HepG2 (cell line): Measurements from ENCODE around the gene CAPN15. TPM values are rescaled to one million over a fixed set of nuclear protein-coding genes. Genes with fewer than 3 reads are reported as not detected.

Source experiments
- AHR ChIP-seq: IDR thresholded peaks from 2 replicates; pipeline ENCODE4 v1.6.1; 2018; ENCODE audit warnings: missing genetic modification reagents, missing compliant biosample characterization
- ATF5 ChIP-seq: sonication (generic); formaldehyde crosslinking; IDR thresholded peaks from 2 replicates; pipeline ENCODE4 v1.4.0; 2020; ENCODE audit warnings: mild to moderate bottlenecking, low read depth, missing genetic modification reagents
- HDAC1 ChIP-seq: sonication (generic); formaldehyde crosslinking; IDR thresholded peaks from 2 replicates; pipeline ENCODE4 v1.5.1; 2020; ENCODE audit warnings: mild to moderate bottlenecking, missing genetic modification reagents
- ISX ChIP-seq: sonication (generic); formaldehyde crosslinking; conservative IDR thresholded peaks from 2 replicates; pipeline ENCODE4 v1.5.0; 2020; ENCODE audit warnings: missing genetic modification reagents
- MXI1 ChIP-seq: IDR thresholded peaks from 3 replicates; pipeline ENCODE4 v1.6.1; 2012; ENCODE audit warnings: low read depth, low read length, inconsistent platforms, borderline replicate concordance
- POGK ChIP-seq: sonication (generic); formaldehyde crosslinking; conservative IDR thresholded peaks from 2 replicates; pipeline ENCODE4 v1.8.0; 2022; ENCODE audit warnings: mild to moderate bottlenecking, moderate library complexity, missing genetic modification reagents
- TFAP4 ChIP-seq: sonication (generic); IDR thresholded peaks from 2 replicates; pipeline ENCODE4 v1.6.1; 2016; ENCODE audit warnings: low read depth, borderline replicate concordance
- TRIM24 ChIP-seq: sonication (generic); formaldehyde crosslinking; IDR thresholded peaks from 2 replicates; pipeline ENCODE4 v1.8.0; 2022; ENCODE audit warnings: mild to moderate bottlenecking, missing genetic modification reagents
- ZNF766 ChIP-seq: sonication (generic); formaldehyde crosslinking; IDR thresholded peaks from 2 replicates; pipeline ENCODE4 v1.5.0; 2020; ENCODE audit warnings: missing genetic modification reagents, borderline replicate concordance
- ZSCAN12 ChIP-seq: sonication (generic); formaldehyde crosslinking; IDR thresholded peaks from 2 replicates; pipeline ENCODE4 v1.9.0; 2021; ENCODE audit warnings: mild to moderate bottlenecking, missing genetic modification reagents
- polyA plus RNA-seq, 8 experiments: library from polyadenylated mRNA; depleted of rRNA in 3 of 8; stranded (reverse) in 7 of 8; unstranded in 1 of 8; fragments of >200 nt; fragmentation: Illumina TruSeq in 4 of 8; extraction: Trizol in 4 of 8; gene quantifications; 2 replicates each; pipeline versions ENCODE4 v1.2.1 to v1.2.3, GENCODE V29; 2011 to 2016; ENCODE audit warnings: low read depth in 4 of 8, missing spikeins in 1 of 8, mixed read lengths in 1 of 8; ENCODE audit not compliant: insufficient read depth in 1 of 8
- total RNA-seq, 5 experiments: library from RNA; depleted of rRNA; stranded (reverse); fragments of >200 nt; fragmentation: Illumina TruSeq; extraction: Trizol; gene quantifications; 2 replicates each; pipeline ENCODE4 v1.2.3, GENCODE V29; 2016; ENCODE audit warnings: low read depth in 1 of 5
- TF ChIP-seq, protein P1 (sequence below): sonication (generic); formaldehyde crosslinking; IDR thresholded peaks from 2 replicates; pipeline ENCODE4 v1.4.0; 2020; ENCODE audit warnings: missing genetic modification reagents, borderline replicate concordance
- TF ChIP-seq, protein P2 (sequence below): fragments of 450-650 bp; IDR thresholded peaks from 2 replicates; pipeline ENCODE4 v1.6.1; 2017
- TF ChIP-seq, protein P3 (sequence below): IDR thresholded peaks from 2 replicates; pipeline ENCODE4 v1.6.1; 2018; ENCODE audit warnings: missing genetic modification reagents
- TF ChIP-seq, protein P4 (sequence below): sonication (generic); formaldehyde crosslinking; IDR thresholded peaks from 2 replicates; pipeline ENCODE4 v1.4.0; 2020; ENCODE audit warnings: low read depth, missing genetic modification reagents

CAPN15 gene
- total and polyA plus RNA-seq, 2 of the 13 experiments (the other 11 are each of a cell fraction or from before 2014, with no cell fraction given) = 14.9 to 24.5 TPM

GRCh38 chr16:578870-579405 is 51.4 kb downstream of the CAPN15 start (continued):
- TF ChIP-seq POGK (CRISPR knock-in tag) (no peak), HDAC1 (peak; percentile 64), ISX (no peak), AHR (CRISPR knock-in tag) (no peak), TFAP4 (no peak; the same call in 1 of the 2 replicates), TRIM24 (CRISPR knock-in tag) (no peak), ZNF766 (peak; percentile 35; the same call in 1 of the 2 replicates), ZSCAN12 (no peak), MXI1 (peak; percentile 60; the same call in 1 of the 3 replicates), ATF5 (CRISPR knock-in tag) (no peak)
- TF ChIP-seq, protein P1, sequence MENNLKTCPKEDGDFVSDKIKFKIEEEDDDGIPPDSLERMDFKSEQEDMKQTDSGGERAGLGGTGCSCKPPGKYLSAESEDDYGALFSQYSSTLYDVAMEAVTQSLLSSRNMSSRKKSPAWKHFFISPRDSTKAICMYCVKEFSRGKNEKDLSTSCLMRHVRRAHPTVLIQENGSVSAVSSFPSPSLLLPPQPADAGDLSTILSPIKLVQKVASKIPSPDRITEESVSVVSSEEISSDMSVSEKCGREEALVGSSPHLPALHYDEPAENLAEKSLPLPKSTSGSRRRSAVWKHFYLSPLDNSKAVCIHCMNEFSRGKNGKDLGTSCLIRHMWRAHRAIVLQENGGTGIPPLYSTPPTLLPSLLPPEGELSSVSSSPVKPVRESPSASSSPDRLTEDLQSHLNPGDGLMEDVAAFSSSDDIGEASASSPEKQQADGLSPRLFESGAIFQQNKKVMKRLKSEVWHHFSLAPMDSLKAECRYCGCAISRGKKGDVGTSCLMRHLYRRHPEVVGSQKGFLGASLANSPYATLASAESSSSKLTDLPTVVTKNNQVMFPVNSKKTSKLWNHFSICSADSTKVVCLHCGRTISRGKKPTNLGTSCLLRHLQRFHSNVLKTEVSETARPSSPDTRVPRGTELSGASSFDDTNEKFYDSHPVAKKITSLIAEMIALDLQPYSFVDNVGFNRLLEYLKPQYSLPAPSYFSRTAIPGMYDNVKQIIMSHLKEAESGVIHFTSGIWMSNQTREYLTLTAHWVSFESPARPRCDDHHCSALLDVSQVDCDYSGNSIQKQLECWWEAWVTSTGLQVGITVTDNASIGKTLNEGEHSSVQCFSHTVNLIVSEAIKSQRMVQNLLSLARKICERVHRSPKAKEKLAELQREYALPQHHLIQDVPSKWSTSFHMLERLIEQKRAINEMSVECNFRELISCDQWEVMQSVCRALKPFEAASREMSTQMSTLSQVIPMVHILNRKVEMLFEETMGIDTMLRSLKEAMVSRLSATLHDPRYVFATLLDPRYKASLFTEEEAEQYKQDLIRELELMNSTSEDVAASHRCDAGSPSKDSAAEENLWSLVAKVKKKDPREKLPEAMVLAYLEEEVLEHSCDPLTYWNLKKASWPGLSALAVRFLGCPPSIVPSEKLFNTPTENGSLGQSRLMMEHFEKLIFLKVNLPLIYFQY (CRISPR knock-in tag) = peak; percentile 56; the same call in 1 of the 2 replicates
- TF ChIP-seq, protein P2, sequence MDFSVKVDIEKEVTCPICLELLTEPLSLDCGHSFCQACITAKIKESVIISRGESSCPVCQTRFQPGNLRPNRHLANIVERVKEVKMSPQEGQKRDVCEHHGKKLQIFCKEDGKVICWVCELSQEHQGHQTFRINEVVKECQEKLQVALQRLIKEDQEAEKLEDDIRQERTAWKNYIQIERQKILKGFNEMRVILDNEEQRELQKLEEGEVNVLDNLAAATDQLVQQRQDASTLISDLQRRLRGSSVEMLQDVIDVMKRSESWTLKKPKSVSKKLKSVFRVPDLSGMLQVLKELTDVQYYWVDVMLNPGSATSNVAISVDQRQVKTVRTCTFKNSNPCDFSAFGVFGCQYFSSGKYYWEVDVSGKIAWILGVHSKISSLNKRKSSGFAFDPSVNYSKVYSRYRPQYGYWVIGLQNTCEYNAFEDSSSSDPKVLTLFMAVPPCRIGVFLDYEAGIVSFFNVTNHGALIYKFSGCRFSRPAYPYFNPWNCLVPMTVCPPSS = no peak
- TF ChIP-seq, protein P3, sequence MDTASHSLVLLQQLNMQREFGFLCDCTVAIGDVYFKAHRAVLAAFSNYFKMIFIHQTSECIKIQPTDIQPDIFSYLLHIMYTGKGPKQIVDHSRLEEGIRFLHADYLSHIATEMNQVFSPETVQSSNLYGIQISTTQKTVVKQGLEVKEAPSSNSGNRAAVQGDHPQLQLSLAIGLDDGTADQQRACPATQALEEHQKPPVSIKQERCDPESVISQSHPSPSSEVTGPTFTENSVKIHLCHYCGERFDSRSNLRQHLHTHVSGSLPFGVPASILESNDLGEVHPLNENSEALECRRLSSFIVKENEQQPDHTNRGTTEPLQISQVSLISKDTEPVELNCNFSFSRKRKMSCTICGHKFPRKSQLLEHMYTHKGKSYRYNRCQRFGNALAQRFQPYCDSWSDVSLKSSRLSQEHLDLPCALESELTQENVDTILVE (CRISPR knock-in tag) = no peak
- TF ChIP-seq, protein P4, sequence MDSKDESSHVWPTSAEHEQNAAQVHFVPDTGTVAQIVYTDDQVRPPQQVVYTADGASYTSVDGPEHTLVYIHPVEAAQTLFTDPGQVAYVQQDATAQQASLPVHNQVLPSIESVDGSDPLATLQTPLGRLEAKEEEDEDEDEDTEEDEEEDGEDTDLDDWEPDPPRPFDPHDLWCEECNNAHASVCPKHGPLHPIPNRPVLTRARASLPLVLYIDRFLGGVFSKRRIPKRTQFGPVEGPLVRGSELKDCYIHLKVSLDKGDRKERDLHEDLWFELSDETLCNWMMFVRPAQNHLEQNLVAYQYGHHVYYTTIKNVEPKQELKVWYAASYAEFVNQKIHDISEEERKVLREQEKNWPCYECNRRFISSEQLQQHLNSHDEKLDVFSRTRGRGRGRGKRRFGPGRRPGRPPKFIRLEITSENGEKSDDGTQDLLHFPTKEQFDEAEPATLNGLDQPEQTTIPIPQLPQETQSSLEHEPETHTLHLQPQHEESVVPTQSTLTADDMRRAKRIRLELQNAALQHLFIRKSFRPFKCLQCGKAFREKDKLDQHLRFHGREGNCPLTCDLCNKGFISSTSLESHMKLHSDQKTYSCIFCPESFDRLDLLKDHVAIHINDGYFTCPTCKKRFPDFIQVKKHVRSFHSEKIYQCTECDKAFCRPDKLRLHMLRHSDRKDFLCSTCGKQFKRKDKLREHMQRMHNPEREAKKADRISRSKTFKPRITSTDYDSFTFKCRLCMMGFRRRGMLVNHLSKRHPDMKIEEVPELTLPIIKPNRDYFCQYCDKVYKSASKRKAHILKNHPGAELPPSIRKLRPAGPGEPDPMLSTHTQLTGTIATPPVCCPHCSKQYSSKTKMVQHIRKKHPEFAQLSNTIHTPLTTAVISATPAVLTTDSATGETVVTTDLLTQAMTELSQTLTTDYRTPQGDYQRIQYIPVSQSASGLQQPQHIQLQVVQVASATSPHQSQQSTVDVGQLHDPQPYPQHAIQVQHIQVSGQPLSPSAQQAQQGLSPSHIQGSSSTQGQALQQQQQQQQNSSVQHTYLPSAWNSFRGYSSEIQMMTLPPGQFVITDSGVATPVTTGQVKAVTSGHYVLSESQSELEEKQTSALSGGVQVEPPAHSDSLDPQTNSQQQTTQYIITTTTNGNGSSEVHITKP = no peak
